ENCODE data around the gene TLR2. TPM values are rescaled to one million over a fixed set of nuclear protein-coding genes. Genes with fewer than 3 reads are reported as not detected.

Gene TLR2
- total and polyA plus RNA-seq, 2 of the 4 experiments (the other 2 are of a cell fraction), result under 0.01 to 0.03 TPM

DNA sequence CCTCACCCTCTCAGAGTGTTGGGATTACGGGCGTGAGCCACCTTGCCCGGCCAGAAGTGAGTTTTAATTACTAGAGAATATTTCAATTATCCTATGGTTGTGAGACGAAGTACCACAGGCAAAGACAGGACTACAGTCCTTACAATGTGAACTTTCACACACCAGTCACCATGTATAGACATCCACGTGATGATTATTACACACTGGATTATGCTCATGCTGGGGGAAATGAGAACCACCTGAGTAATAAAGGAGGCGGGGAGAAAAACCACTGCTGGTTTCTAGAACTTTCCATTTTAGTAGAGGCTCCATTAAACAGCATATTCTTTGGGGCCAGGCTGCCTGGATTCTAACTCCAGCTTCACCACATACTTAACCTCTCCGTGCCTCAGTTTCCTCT is 42.5 kb upstream of the TLR2 start:
- CTCF ChIA-PET, result no interaction called here
- Histone ChIP-seq H3K23ac (ENCODE audit: low read depth, low read length) (no peak overlapping the region), H2AFZ (replicated peaks; ENCODE audit: low read length, poor library complexity) (no peak overlapping the region), H3K27ac (ENCODE audit: insufficient read depth, low read length) (no peak overlapping the region), H3K36me3 (ENCODE audit: control insufficient read depth, insufficient read depth, low read length) (no peaks in the 10 kb centered on the region), H2BK15ac (ENCODE audit: low read depth, low read length) (no peak overlapping the region), H2BK20ac (ENCODE audit: low read depth, low read length) (no peak overlapping the region), H3K14ac (replicated peaks; ENCODE audit: low read depth, low read length) (no peak overlapping the region), H4K8ac (ENCODE audit: low read depth in 2 of 2, low read length in 2 of 2) (no peak overlapping the region), H3K9ac (ENCODE audit: low read depth, low read length) (no peak overlapping the region), H4K5ac (ENCODE audit: low read depth, low read length) (no peak overlapping the region), H2AK5ac (ENCODE audit: low read depth, low read length) (no peak overlapping the region), H2BK5ac (ENCODE audit: low read depth, low read length, poor library complexity, severe bottlenecking) (no peak overlapping the region), H3K18ac (ENCODE audit: low read depth, low read length) (no peak overlapping the region), H2BK120ac (ENCODE audit: low read depth, low read length) (no peak overlapping the region), H3K4me3 (ENCODE audit: insufficient read depth, low read depth, low read length) (no peak overlapping the region), H3K79me1 (ENCODE audit: low read depth in 1 of 2, low read length in 2 of 2) (no peaks in the 10 kb centered on the region), H4K91ac (ENCODE audit: insufficient read depth, low read depth, low read length) (no peak overlapping the region), H3K9me1 (ENCODE audit: insufficient read depth, low read length) (no peaks in the 10 kb centered on the region), H3K4me1 (ENCODE audit: control insufficient read depth, insufficient read depth, low read length) (no peaks in the 10 kb centered on the region), H3K4me2 (ENCODE audit: low read depth, low read length) (no peak overlapping the region), H3K9me3 (ENCODE audit: control insufficient read depth, insufficient read depth, low read length) (peaks cover 3% of the 10 kb centered on the region), H3K56ac (ENCODE audit: extremely low read depth, insufficient read depth, low read length) (no peak overlapping the region), H4K20me1 (ENCODE audit: insufficient read depth, low read length) (no peaks in the 10 kb centered on the region), H3K4ac (ENCODE audit: low read depth, low read length) (no peak overlapping the region), H3K27me3 (ENCODE audit: control insufficient read depth, insufficient read depth, low read length) (no peaks in the 10 kb centered on the region), H2AK9ac (replicated peaks; ENCODE audit: low read depth, low read length, poor library complexity) (no peak overlapping the region)
- POLR2A ChIA-PET (ENCODE audit: unreplicated experiment), result no interaction called here
- dilution Hi-C loops (cut with HindIII; ENCODE audit: low sequenced_read_pairs, unreplicated experiment), result no loop called here
- WGBS, 2 experiments (ENCODE audit: extremely low coverage in 2 of 2, insufficient read length in 1 of 2), result no CpG with 5 or more reads among the region's 7 CpGs
- intact Hi-C loops (cut with micrococcal nuclease), result no loop called here
- no peak for TF ChIP-seq RAD21 (IDR thresholded peaks at IDR 0.05; ENCODE audit: low read length)
- no peak for TF ChIP-seq FOS (IDR thresholded peaks at IDR 0.05; ENCODE audit: low read depth, low read length)
- TF ChIP-seq, protein P1, sequence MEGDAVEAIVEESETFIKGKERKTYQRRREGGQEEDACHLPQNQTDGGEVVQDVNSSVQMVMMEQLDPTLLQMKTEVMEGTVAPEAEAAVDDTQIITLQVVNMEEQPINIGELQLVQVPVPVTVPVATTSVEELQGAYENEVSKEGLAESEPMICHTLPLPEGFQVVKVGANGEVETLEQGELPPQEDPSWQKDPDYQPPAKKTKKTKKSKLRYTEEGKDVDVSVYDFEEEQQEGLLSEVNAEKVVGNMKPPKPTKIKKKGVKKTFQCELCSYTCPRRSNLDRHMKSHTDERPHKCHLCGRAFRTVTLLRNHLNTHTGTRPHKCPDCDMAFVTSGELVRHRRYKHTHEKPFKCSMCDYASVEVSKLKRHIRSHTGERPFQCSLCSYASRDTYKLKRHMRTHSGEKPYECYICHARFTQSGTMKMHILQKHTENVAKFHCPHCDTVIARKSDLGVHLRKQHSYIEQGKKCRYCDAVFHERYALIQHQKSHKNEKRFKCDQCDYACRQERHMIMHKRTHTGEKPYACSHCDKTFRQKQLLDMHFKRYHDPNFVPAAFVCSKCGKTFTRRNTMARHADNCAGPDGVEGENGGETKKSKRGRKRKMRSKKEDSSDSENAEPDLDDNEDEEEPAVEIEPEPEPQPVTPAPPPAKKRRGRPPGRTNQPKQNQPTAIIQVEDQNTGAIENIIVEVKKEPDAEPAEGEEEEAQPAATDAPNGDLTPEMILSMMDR (conservative IDR thresholded peaks at IDR 0.05; ENCODE audit: low read depth, low read length), result no peak
- no peak for TF ChIP-seq CEBPB (IDR thresholded peaks at IDR 0.05; ENCODE audit: low read depth, low read length)
- TF ChIP-seq, protein P2, sequence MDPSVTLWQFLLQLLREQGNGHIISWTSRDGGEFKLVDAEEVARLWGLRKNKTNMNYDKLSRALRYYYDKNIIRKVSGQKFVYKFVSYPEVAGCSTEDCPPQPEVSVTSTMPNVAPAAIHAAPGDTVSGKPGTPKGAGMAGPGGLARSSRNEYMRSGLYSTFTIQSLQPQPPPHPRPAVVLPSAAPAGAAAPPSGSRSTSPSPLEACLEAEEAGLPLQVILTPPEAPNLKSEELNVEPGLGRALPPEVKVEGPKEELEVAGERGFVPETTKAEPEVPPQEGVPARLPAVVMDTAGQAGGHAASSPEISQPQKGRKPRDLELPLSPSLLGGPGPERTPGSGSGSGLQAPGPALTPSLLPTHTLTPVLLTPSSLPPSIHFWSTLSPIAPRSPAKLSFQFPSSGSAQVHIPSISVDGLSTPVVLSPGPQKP (IDR thresholded peaks at IDR 0.05; ENCODE audit: borderline replicate concordance, low read depth, low read length), result no peak
- no peak for TF ChIP-seq RCOR1 (IDR thresholded peaks at IDR 0.05; ENCODE audit: insufficient replicate concordance, low read length)
- TF ChIP-seq MAZ (IDR thresholded peaks at IDR 0.05; ENCODE audit: borderline replicate concordance, low read depth, low read length), result no peak
- TF ChIP-seq, protein P3, sequence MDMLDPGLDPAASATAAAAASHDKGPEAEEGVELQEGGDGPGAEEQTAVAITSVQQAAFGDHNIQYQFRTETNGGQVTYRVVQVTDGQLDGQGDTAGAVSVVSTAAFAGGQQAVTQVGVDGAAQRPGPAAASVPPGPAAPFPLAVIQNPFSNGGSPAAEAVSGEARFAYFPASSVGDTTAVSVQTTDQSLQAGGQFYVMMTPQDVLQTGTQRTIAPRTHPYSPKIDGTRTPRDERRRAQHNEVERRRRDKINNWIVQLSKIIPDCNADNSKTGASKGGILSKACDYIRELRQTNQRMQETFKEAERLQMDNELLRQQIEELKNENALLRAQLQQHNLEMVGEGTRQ (IDR thresholded peaks at IDR 0.05; ENCODE audit: low read depth, low read length), result no peak
- TF ChIP-seq RFX5 (IDR thresholded peaks at IDR 0.05; ENCODE audit: low read depth, low read length), result no peak
- no peak for TF ChIP-seq SMC3 (IDR thresholded peaks at IDR 0.05; ENCODE audit: low read depth, low read length)
- no peak for TF ChIP-seq CHD1 (IDR thresholded peaks at IDR 0.05; ENCODE audit: low read depth, low read length)
- TF ChIP-seq BHLHE40 (IDR thresholded peaks at IDR 0.05; ENCODE audit: low read depth, low read length), result no peak
- TF ChIP-seq NFE2L2 (IDR thresholded peaks at IDR 0.05; ENCODE audit: low read depth, low read length), result no peak
- BruUV-seq (replicated peaks), result no TSS peak
- no peak for ATAC-seq (ENCODE audit: low read depth)
- in situ Hi-C loops (cut with MboI; ENCODE audit: low sequenced_read_pairs), result no loop called here
- no peak for DNase-seq

Measured in IMR-90 (cell line).